ENCODE measurements around the gene HTR1A. TPM values are rescaled to one million over a fixed set of nuclear protein-coding genes. Genes with fewer than 3 reads are reported as not detected.

The HTR1A gene
- polyA plus RNA-seq (ENCODE audit: insufficient read length in 4 of 4), result not detected

DNA sequence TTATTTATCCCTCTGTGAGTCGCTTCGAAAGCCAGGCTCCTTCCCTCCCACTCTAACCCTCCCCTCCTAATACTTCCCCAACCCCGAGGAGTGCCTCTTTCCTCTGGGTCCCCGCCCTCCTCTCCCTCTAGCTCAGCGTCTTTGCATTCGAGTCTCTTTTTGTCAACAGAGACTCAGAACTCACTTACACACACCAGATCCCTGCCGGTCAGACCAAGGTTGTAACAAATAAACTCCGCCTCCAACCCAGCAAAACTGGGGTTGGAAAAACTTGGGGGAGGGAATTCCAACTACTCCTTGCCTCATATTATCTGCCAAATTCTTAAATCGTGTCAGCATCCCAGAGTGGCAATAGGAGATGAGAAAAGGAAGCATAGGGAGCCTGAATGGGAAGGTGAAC lies at the start of gene HTR1A:
Gene HTR1A, minus strand, starts transcription at position 167 of the 400 bp plus-strand sequence. CDS start 726 bp downstream, outside the sequence.
- no peak for DNase-seq (ENCODE audit: low read depth in 4 of 4, low spot score in 3 of 4)

DNA sequence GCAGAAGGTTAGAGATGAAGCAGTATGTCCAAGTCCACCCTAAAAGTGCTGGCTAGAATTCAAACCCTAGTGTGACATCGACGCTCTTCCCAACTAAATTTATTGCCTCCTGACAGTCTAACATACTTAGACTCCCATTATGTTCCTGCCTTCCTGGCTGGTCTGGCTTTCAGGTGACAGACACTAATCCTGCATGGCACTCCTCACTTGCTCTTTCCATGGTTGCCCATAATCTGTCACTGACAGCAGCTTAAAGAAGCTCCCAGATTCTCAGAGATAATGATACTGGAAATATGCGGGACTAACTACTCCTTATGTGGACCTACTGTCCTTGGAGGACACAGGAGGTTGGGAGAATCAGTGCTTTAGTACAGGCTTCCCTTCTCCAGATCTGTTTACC lies 41.7 kb upstream of the HTR1A start:
- no peak for DNase-seq (ENCODE audit: low read depth in 4 of 4, low spot score in 3 of 4)

DNA sequence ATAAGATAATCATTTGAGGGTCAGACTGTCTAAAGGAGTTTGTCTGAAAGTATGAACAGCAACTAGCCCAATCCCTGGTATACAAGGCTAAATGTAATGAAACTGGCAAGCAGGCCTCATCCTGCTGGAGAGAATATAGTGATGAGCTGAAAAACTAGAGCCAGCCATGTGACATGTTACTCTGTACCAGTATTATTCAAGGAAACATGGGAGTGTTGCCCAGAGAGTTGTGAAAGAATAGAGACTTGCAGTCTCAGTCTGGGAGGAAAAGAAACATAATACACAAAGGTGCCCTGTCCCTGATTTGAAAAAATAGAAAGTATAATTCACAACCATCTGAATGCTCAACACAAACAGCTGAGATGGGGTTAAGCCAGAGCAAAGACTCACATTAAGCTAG lies 37.9 kb upstream of the HTR1A start:
- DNase-seq (ENCODE audit: low read depth in 4 of 4, low spot score in 3 of 4), result no peak

DNA sequence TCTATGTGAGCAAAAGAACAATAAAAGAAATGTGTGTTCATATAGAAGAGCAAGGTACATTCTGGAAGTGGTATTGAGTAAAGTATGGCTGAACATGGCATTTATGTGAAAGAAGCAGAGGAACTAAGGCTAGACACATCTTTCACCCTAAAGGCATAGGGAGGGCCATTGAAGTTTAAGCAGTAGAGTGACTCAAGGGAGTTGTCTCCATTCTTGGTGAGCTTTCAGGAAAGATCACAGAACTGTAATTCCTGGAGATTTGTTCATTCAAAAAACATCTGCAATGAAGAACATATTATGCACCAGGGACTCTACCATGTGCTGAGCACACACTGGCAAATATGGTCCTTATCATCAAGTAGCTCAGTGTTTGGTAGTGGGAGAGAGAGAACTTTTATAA lies 24.8 kb upstream of the HTR1A start:
- DNase-seq (ENCODE audit: low read depth in 4 of 4, low spot score in 3 of 4), result no peak

DNA sequence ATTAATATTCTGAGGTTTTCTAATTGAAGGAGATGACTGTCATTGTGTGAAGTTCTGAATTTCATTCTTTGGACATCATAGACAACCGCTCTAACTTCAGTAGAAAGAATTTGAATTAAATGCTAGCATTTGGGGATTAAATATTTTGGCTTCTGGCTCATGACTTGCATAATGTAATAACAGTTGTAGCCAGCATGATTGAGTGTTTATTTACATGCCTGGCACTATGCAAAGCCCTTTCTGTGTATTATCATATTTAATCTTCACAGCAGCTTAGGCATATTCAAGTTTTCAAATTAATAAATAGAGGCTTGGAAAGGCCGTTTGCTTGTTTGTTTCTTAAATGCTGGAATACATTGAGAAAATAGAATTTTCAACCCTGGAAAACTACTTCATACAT lies 19.6 kb upstream of the HTR1A start:
- DNase-seq (ENCODE audit: low read depth in 4 of 4, low spot score in 3 of 4), result no peak

DNA sequence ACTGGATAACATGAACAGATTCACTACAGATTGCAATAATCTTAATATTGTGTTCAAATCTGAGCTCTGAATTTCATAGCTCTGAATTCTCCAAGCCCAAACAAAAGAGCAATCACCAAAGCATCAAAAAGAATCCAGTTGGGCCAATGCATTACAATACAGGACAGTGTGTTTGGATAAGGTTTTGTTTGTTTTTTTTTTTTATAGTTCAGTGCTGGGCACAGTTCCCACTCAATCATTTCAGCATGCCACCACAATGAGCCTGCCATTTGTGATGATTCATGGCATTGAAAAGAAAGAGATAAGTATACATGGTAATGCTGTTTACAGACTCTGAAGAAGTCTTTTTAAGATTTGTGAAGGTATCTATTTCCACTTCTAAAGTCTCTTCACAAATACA lies 1.7 kb upstream of the HTR1A start:
- no peak for DNase-seq (ENCODE audit: low read depth in 4 of 4, low spot score in 3 of 4)

DNA sequence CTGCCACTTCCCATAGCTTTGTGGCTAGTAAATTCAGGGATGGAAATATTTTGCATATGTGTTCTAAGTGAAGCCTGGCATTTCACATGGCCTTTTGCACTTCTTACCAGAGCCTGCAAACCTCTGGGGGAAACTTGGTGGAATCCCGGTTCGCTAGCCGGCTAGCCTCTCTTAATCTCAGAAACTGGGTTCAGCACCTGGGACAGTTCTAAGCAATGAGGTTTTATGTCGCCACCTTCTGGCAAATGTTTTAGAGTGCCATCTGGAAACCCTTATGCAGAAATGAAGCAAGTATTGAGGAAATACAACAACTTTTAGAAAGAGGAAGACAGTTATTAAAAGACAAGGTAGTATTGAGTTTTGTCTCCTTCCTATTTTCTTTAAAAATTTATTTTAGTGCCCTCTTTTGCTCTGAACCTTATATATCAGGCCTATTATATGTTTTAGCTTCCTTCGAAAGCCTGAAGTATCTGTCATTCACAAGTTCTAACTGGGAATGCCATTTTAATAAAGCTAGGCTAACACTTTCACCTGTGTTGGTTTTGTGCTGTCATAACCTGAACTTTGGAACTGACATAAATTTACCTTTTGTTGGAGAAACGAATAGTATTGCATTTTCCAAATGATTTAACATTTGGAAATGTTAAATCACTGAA lies 963 bp upstream of the HTR1A start:
- peak; percentile 39 to 77 (median 57) for DNase-seq (ENCODE audit: low read depth in 4 of 4, low spot score in 3 of 4)

DNA sequence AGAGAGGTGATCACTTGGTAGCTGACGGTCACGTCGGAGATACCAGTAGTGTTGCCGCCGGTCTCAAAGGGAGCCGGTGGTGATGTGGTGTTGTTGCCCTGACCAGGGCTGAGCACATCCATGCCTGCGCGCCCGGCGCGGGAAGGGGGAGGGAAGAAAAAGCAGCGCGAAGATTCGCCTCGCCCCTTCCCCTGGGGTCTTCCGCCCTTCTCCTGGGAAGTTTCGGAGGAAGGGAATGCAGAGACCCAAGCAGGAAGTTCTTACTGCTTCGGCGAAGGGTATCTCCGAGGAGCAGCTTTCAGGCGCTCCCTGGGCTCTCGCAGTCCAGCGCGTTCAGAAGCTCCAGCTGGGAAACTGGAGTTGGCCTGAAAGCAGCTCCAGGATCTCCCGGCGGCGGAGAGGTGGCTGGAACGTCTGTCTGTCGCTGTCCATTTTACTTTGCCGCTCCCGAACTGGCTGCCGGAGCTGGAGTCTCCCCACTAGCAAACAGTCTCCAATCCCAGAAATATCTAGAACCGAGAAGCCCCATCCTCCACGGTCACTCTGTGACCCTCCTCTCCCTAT lies 565 bp downstream of the HTR1A start:
- no peak for DNase-seq (ENCODE audit: low read depth in 4 of 4, low spot score in 3 of 4)

DNA sequence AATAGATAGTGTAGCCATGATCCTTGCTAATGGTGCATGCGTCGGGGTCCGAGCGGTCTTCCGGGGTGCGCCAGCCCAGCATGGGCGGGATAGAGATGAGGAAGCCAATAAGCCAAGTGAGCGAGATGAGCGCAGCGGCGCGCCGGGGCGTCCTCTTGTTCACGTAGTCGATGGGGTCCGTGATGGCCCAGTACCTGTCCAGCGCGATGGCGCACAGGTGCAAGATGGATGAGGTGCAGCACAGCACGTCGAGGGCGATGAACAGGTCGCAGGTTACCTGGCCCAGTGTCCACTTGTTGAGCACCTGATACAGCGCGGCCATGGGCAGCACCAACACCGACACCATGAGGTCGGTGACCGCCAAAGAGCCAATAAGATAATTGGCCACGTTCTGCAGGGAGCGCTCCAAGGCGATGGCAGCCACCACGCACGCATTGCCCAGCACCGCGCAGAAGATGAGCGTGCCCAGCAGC lies 1.1 kb downstream of the HTR1A start:
- DNase-seq (ENCODE audit: low read depth in 4 of 4, low spot score in 3 of 4), result no peak

DNA sequence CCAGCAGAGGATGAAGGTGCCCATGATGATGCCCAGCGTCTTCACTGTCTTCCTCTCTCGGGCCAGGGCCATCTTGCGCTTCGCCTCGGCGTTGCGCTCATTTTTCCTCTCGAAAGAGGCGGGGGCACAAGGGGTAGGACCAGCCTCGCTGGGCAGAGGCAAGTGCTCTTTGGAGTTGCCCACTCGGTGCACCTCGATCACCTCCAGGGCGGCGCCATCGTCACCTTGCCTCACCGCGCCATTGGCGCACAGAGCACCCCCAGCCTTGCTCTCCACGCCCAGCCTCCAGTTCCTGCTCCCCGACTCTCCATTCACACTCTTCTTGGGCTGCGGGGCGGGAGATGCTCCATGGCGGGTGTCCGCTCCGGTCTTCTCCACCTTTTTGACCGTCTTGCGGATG lies 1.6 kb downstream of the HTR1A start:
- DNase-seq (ENCODE audit: low read depth in 4 of 4, low spot score in 3 of 4), result no peak

DNA sequence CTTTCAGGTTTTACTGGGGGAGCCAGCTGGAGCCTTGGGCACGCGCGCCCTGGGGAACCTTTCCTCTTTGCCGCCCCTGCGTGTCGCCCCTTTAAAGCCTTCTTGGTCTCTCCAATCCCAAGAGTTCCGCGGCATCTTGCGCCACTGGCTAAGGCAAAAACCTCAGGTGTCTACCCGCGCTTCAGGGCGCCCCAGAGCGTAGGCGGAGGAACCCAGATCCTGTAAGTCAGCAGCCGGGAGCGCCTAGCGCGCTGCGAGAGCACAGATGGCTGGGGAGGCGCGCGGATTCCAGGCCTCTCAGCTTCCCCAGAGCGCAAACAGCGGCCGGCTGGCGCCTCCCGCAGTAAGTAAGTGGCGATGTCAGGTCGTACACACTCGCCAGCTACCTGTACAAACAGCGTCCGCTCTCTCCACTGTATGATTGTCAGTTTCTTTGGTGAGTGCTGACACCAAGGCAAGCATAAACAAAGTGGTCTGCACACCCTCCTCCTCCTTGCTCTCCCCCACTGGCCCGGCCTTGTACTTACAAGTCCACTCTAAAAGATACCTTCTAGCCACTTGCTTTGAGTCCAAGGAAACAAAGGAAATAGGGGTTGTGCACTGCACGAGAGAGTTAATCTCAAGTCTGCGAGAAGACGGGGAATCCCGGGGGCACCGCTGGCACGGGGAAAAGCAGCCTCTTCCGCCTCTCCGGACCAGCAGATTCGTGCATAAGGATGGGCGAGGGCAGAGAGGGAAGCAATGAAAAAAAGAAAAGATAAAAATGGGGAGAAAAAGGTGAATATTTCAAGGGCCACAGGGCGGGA lies 2.9 kb downstream of the HTR1A start:
- DNase-seq (ENCODE audit: low read depth in 4 of 4, low spot score in 3 of 4), result peak in 1 of 4 donors; percentile 21

DNA sequence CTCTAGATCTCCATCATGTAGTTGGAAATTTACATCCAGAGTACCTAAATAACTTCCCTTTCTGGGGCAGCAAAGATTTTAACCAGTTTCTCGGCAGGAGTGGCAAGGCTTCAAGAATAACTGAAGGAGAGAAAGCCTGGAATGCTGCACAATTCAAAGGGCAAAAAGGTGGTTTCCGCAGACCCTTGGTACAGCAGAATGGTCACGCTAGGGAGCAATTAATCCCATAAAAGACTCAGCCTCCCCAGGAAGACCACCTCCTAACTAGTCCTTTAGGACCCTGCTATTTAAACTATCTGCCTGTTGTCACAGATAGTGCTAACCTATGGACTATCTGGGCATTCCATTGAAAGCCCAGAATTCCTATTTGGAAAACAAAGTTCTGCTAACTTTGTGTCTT lies 3.6 kb downstream of the HTR1A start:
- no peak for DNase-seq (ENCODE audit: low read depth in 4 of 4, low spot score in 3 of 4)

DNA sequence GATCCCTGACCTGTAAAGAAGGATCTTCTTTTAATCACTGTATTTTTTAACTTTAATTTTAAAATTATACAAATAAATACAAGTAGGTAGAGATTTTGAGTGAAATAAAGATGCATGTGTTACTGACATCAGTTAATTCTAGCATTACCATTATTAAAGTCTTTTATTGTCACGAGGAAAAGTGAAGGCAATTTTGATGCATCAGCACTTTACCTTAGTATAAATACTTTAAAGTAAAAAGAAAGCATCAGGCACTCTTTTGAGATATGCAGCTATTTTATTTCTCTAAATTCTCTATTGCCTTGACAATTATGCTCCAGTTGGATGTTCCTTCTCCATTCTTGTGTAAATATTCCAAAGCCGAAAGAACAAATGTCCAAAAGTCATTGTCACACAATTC lies 4.6 kb downstream of the HTR1A start:
- no peak for DNase-seq (ENCODE audit: low read depth in 4 of 4, low spot score in 3 of 4)

DNA sequence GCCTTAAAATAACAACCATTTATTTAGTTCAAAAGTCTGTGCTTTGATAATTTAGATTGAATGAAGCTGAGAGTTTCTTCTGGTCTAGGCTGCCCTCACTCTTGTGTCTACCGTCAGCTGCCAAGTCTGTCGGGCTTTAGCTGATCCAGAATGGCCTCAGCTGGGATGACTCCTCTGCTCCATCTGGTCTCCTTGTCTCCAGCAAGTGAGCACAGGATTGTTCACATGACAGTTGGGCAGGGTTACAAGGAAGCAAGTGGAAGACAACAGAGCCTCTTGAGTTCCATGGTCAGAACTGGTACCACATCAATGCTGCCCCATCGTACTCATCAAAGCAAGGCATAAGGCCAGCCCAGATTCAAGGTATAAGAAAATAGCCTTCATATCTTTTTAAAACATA lies 9.0 kb downstream of the HTR1A start:
- DNase-seq (ENCODE audit: low read depth in 4 of 4, low spot score in 3 of 4), result no peak

DNA sequence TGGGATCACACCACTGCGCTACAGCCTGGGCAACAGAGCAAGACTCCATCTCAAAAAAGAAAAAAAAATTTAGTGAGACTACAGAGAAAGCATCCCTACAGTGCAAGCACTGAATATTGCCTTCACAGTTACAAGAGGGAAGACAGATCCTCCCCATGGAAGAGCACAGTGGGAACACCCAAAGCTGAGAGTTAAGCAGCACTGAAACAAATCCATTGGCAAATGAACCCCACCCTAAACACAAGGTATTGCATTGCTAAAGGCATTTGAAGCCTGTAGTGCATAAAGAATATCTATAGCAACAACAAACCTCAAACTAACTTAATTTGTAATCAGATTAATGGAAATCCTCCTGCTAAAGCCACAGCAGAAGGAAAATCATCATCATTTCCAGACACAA lies 27.1 kb downstream of the HTR1A start:
- DNase-seq (ENCODE audit: low read depth in 4 of 4, low spot score in 3 of 4), result no peak

DNA sequence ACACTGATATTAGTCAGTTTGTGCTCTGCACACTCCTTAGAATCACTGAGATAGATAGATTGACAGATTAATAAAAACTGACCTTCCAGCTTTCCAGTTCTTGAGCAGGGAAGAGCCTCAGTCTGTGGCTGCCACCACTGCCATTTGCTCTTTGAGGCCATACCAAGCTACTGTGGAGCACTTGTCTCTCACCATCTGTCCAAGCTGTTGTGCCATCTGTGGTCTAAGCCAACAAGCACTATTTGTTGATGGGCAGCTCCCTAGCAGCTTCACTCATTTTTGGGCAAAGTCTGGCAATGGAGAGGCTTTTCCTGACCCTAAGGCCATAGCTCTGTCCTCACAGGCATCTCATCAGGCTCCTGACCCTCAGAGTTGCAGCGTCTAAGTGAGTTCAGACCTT lies 30.4 kb downstream of the HTR1A start:
- DNase-seq (ENCODE audit: low read depth in 4 of 4, low spot score in 3 of 4), result no peak

DNA sequence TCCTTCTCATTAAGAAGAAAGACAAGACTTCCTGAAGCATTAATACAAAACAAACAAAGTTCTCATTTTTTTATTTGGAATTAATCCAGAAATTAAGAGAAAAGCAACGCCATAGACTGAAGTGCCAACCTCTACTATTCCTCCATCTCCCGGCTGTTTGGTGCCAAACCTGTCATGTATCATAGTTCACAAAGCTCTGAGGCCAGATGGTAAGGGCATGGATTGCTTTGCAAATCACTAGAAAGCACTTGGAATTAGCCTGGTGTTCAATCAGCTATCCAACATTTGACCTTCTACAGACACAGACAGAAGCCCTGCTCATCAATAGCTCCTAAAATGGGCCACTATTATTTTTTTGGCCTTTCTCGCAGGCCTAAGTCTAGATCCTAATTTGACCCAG lies 33.8 kb downstream of the HTR1A start:
- DNase-seq (ENCODE audit: low read depth in 4 of 4, low spot score in 3 of 4), result no peak

DNA sequence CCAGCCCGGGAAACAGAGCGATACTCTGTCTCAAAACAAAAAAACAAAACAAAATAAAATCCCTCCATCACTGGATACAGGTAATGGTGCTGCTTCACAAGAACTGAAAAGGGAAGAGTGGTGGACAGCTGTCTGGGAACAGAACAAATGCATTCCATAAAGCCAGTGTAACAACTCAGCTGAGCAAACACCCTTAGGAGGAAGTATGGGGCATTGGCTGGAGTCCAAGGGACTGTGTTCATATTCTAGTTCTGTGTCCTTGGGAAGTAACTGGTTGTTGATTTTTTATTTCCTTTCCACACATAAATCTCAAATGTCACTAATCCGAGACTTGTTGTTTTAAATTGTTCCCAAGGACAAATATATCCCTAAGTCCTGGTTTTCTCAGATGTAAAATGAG lies 38.3 kb downstream of the HTR1A start:
- DNase-seq (ENCODE audit: low read depth in 4 of 4, low spot score in 3 of 4), result no peak

DNA sequence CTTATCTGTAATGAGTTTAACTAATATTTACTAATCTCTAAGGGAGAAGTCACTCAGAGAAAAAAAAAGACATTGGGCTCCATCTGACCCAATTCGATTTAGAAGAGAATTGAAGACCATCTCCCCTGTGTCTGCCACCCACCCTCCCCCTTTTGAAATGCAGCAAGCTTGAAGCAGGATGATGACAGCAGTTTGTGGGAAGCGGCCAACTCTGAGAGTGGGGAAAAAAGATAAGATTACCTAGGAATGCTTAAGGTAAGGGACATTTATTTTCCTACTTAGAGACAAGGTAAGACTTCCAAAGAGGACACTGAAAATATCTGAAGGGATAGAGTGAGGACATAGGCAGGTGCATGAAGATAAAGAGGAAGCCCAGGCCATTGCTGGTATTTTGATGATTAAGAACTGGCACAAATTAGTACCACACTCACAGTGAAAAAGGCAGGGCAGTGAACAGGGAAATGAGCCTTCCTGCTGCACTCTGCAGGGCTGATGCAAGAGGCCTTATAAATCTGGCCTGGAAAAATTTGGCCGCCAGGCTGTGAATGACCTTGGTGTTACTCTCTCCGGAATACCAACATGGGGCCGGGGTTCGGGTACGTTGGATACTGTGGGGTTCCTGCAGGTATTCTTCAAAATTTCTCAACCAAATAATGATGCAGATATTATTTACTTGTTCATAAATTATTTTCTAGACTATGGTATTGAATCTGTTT lies 42.3 kb downstream of the HTR1A start:
- no peak for DNase-seq (ENCODE audit: low read depth in 4 of 4, low spot score in 3 of 4)

DNA sequence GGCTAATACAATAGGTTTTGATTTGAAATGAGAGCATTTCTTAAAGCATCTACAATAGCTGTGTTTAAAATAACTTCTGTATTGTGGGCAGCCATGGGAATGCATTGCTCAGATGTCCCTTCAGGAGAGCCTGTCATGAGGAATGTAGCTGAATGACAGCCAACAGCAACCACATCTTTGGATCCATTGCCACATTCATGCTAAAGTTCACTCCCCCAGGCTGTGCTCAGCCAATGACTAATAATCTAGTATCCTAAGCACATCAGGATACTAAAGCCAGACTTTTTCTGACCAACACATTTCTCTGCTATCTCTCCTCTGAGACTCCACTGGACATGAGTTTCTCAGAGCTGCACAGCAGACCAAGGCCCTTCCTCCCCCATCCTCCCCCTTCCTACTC lies 45.5 kb downstream of the HTR1A start:
- no peak for DNase-seq (ENCODE audit: low read depth in 4 of 4, low spot score in 3 of 4)

DNA sequence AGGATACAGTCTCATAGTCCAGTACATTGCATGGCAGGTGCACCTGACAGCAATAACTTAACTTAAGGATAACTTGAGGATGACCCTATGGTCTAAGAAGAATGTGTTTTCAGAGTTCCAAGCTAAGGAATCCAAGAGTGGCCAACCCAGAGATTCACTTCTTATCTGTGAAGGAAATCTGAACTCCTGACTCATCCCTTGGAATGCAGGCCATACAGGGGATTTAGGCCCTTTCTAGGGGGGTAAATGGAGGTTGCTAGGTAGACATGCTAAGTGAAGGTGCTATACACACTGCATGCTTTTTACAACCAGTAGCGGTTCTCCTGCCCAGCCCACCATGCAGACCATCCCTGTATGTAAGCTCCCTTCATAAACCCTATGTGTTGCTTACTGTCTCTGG lies 50.4 kb downstream of the HTR1A start:
- DNase-seq (ENCODE audit: low read depth in 4 of 4, low spot score in 3 of 4), result no peak
